ENCODE measurements around the gene AMBRA1.

The AMBRA1 gene

GRCh38 chr11:46564459-46564858 lies 29.4 kb downstream of the AMBRA1 start:
- no peak for FAIRE-seq

- no peak for FAIRE-seq
Measured at GRCh38 chr11:46562527-46562926, 31.3 kb downstream of the AMBRA1 start.

- FAIRE-seq = no peak
Measured at GRCh38 chr11:46560300-46560991, 33.4 kb downstream of the AMBRA1 start.

GRCh38 chr11:46559815-46560214 lies 34.0 kb downstream of the AMBRA1 start:
- FAIRE-seq = no peak

DNA sequence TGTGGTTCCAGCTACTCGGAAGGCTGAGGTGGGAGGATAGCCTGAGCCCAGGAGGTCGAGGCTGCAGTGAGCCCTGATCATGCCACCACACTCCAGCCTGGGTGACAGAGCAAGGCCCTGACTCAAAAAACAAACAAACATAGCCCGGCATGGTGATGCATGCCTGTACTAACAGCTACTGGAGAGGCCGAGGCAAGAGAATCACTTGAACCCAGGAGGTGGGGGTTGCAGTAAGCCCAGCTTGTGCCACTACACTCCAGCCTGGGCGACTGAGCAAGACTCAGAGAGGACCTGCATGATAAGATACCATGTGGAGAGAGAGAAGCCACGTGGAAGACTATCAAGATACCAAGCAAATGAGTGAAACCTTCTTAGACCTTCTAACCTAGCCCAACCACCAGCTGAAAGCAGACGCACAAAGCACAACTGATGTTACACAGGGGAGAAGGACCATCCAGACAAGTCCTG lies 36.1 kb downstream of the AMBRA1 start:
- no peak for FAIRE-seq

- peak; percentile 23 for FAIRE-seq
Measured at GRCh38 chr11:46555267-46556054, 38.4 kb downstream of the AMBRA1 start.

GRCh38 chr11:46554213-46555147 lies 39.3 kb downstream of the AMBRA1 start:
- FAIRE-seq = no peak

- FAIRE-seq = no peak
Measured at GRCh38 chr11:46553814-46554212, 40.0 kb downstream of the AMBRA1 start.

DNA sequence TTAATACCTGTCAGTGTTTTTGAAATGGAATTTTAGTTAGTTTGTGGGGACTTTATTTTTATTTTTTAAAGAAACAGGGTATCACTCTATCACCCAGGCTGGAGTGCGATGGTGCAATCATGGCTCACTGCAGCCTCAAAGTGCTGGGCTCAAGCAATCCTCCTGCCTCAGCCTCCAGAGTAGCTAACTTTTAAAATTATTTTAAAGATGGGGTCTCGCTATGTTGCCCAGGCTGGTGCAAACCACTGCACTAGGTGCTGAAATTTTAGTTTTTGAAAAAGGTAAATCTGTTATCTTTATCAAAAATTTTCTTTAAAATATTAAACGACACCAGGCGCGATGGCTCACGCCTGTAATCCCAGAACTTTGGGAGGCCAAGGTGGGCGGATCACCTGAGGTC lies 42.6 kb downstream of the AMBRA1 start:
- no peak for FAIRE-seq

DNA sequence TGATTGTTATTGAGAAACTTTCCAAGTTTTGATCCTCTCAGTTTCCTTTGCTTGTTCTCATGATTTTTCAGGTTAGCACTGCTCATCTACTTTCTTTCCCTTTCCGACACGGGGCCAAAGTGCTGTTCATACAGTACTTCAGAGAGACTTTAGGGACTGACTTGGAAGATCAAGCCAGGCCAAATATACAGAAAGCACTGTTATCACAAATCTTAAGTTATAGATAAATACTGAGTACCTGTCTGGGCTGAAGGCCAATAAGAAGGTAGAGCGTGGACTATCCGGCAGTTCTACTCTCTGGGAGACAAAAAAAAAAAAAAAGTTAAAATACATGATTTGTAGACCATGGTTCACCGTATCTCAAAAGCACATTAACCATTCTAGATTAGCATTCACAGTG lies 46.2 kb downstream of the AMBRA1 start:
- no peak for FAIRE-seq

GRCh38 chr11:46543564-46543963 lies 50.3 kb downstream of the AMBRA1 start:
- no peak for FAIRE-seq

GRCh38 chr11:46541593-46542371 lies 52.0 kb downstream of the AMBRA1 start:
- FAIRE-seq = no peak

DNA sequence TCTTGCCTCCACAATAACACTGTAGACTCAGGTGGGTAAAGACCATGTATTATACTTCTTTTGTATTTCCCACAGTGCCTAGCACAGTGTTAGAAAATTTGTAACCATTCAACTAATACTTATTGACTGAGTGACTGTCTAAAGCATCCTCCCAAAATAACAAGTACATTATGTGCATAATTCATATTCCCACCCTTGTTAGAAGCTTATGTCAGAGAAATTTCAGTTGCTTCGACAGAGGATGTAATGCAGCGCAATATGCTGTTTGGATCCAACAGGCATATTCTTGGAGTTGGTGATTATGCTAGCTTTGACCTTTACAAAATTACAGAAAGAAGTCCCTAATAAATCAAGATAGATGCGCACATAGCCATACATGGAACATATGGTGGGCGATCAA lies 53.0 kb downstream of the AMBRA1 start:
- FAIRE-seq = no peak

- FAIRE-seq = no peak
Measured at GRCh38 chr11:46537537-46538295, 56.1 kb downstream of the AMBRA1 start.

DNA sequence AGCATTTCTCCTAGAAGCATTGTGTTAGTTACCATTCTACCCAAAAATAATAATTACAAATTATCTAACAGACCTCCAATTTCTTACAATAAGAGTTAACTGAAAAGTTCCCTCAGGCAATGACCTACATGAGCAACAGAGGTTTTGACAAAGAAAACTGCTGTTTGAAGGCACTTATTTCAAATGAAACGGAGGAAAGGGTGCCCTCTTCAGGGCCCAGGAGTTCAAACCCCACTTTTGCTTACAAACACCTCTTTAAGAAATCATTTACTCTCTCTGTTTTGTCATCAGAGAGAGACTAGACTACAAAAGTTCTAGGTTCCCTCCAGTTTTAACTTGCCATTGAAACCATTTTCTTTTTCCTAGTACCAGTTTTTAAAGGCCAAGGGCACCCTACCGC lies 56.7 kb downstream of the AMBRA1 start:
- no peak for FAIRE-seq

- no peak for FAIRE-seq
Measured at GRCh38 chr11:46535688-46536087, 58.1 kb downstream of the AMBRA1 start.

- no peak for FAIRE-seq
Measured at GRCh38 chr11:46534711-46535110, 59.1 kb downstream of the AMBRA1 start.

- FAIRE-seq = no peak
Measured at GRCh38 chr11:46533396-46534100, 60.3 kb downstream of the AMBRA1 start.

DNA sequence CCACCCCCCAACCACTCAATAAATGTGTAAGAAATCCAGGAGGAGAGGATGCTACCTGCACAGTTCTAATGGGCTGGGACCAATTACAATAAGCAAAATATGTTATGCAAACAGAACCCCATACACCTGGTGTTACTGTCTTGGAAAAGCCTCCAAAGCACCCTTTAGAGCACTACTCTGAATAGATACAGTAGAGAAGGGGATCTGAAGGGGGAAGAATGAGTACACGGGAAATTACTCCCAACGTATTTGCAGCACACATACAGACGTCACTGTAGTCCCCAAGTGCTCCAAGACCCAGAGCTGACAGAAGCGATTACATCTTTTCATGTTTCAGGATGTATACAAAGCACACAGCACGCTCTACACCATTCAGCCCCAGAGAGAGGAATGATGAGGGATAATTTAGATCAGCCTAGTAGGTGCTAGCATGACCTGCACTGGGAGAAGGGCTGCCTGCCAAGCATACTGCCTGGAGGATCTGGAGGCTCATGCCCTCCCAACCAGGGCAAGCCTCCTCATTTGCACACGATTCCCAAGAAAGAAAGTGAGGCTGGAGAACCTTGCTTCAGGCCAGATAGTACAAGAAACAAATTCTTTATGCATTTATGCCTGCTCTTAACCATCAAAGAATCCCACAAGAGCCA lies 63.8 kb downstream of the AMBRA1 start:
- no peak for FAIRE-seq
